CD14-positive monocyte (primary cell): ENCODE measurements around the gene MEIS1. TPM values are rescaled to one million over a fixed set of nuclear protein-coding genes. Genes with fewer than 3 reads are reported as not detected.

Source experiments
- DNase-seq, 3 donors: peaks; one replicate each; pipeline ENCODE4 v3.0.0-alpha.2; 2011 to 2022
- H2AFZ ChIP-seq: 2 replicates; pipeline ENCODE4 v1.6.0; 2012; ENCODE audit warnings: mild to moderate bottlenecking, low read depth, low read length, inconsistent platforms; ENCODE audit not compliant: insufficient read depth, poor library complexity, severe bottlenecking
- H3K27ac ChIP-seq, 2 donors: 1 replicate in 1 of 2; 2 replicates in 1 of 2; pipeline ENCODE4 v1.5.1; 2012 to 2013; ENCODE audit warnings: low read length in 2 of 2, control low read depth in 1 of 2, inconsistent platforms in 1 of 2, low read depth in 1 of 2, mild to moderate bottlenecking in 1 of 2
- H3K27me3 ChIP-seq, 2 donors: one replicate each; pipeline versions ENCODE4 v1.6.0 to v1.6.1; 2011 to 2013; ENCODE audit warnings: low read length in 2 of 2; ENCODE audit not compliant: control insufficient read depth in 2 of 2, insufficient read depth in 2 of 2
- H3K36me3 ChIP-seq, 2 donors: replicated peaks in 1 of 2; 1 replicate in 1 of 2; 2 replicates in 1 of 2; pipeline versions ENCODE4 v1.5.1 to v1.6.1; 2012 to 2013; ENCODE audit warnings: low read length in 2 of 2, control low read depth in 1 of 2, inconsistent platforms in 1 of 2, mild to moderate bottlenecking in 1 of 2; ENCODE audit not compliant: insufficient read depth in 2 of 2, control insufficient read depth in 1 of 2
- H3K4me1 ChIP-seq, 2 donors: 1 replicate in 1 of 2; 2 replicates in 1 of 2; pipeline versions ENCODE4 v1.5.1 to v1.6.1; 2012 to 2013; ENCODE audit warnings: low read length in 2 of 2, control low read depth in 1 of 2, inconsistent platforms in 1 of 2, mild to moderate bottlenecking in 1 of 2, moderate library complexity in 1 of 2; ENCODE audit not compliant: insufficient read depth in 2 of 2, control insufficient read depth in 1 of 2
- H3K4me2 ChIP-seq: replicated peaks from 2 replicates; pipeline ENCODE3; 2012; ENCODE audit warnings: low read length, moderate library complexity, mild to moderate bottlenecking; ENCODE audit not compliant: poor library complexity, severe bottlenecking; ENCODE audit errors: extremely low read depth
- H3K4me3 ChIP-seq, 3 experiments: fragments of 200-600 bp in 1 of 3; sonication (generic) in 1 of 3; replicated peaks in 1 of 3; 1 replicate in 2 of 3; 2 replicates in 1 of 3; pipeline ENCODE4 v1.5.1; 2011 to 2013; ENCODE audit warnings: low read length in 3 of 3, mild to moderate bottlenecking in 3 of 3, control low read depth in 2 of 3, low read depth in 2 of 3, inconsistent platforms in 1 of 3, moderate library complexity in 1 of 3
- H3K79me2 ChIP-seq: 2 replicates; pipeline ENCODE4 v1.6.0; 2012; ENCODE audit warnings: mild to moderate bottlenecking, control low read depth, inconsistent platforms, low read length, moderate library complexity; ENCODE audit not compliant: insufficient read depth
- H3K9ac ChIP-seq: 2 replicates; pipeline ENCODE4 v1.6.0; 2017; ENCODE audit warnings: low read length, mild to moderate bottlenecking; ENCODE audit not compliant: insufficient read depth, poor library complexity, severe bottlenecking
- H3K9me3 ChIP-seq, 2 donors: replicated peaks in 1 of 2; 1 replicate in 1 of 2; 2 replicates in 1 of 2; pipeline versions ENCODE4 v1.5.1 to v1.6.1; 2012 to 2013; ENCODE audit warnings: low read length in 2 of 2, control low read depth in 1 of 2; ENCODE audit not compliant: control insufficient read depth in 1 of 2, insufficient read depth in 1 of 2
- H4K20me1 ChIP-seq: 2 replicates; pipeline ENCODE4 v1.6.0; 2012; ENCODE audit warnings: mild to moderate bottlenecking, low read length, control low read depth, moderate library complexity; ENCODE audit not compliant: insufficient read depth
- H3K27ac Mint-ChIP-seq, 7 donors: one replicate each; pipeline ENCODE4 v1.8.0; 2020; ENCODE audit warnings: mild to moderate bottlenecking in 7 of 7, mixed read lengths in 7 of 7, moderate library complexity in 6 of 7, inconsistent platforms in 2 of 7
- H3K27me3 Mint-ChIP-seq, 3 donors: one replicate each; pipeline ENCODE4 v1.8.0; 2021 to 2022; ENCODE audit warnings: low read depth in 3 of 3, mild to moderate bottlenecking in 3 of 3, mixed read lengths in 3 of 3, moderate library complexity in 3 of 3, inconsistent platforms in 1 of 3
- H3K36me3 Mint-ChIP-seq, 2 donors: one replicate each; pipeline ENCODE4 v1.8.0; 2020; ENCODE audit warnings: mixed read lengths in 2 of 2, inconsistent platforms in 1 of 2, mild to moderate bottlenecking in 1 of 2
- H3K4me1 Mint-ChIP-seq: one replicate; pipeline ENCODE4 v1.8.0; 2020; ENCODE audit warnings: mild to moderate bottlenecking, mixed read lengths
- H3K4me3 Mint-ChIP-seq, 2 donors: one replicate each; pipeline ENCODE4 v1.8.0; 2020; ENCODE audit warnings: mild to moderate bottlenecking in 2 of 2, mixed read lengths in 2 of 2, moderate library complexity in 1 of 2
- H3K9me3 Mint-ChIP-seq, 7 donors: one replicate each; pipeline ENCODE4 v1.8.0; 2020 to 2022; ENCODE audit warnings: mixed read lengths in 7 of 7, mild to moderate bottlenecking in 6 of 7, moderate library complexity in 6 of 7, inconsistent platforms in 2 of 7
- CTCF ChIP-seq: fragments of 200-600 bp; IDR thresholded peaks from one replicate; pipeline ENCODE4 v1.8.0; 2022; ENCODE audit warnings: antibody characterized with exemption, mild to moderate bottlenecking
- WGBS: methylation state at CpG from one replicate; pipeline ENCODE4 v1.1.5; 2013; ENCODE audit warnings: missing lambda C conversion rate; ENCODE audit not compliant: insufficient coverage; 5-methylcytosine and 5-hydroxymethylcytosine counted together
- intact Hi-C, 2 donors: fragments of 100-400 bp; cut with micrococcal nuclease; formaldehyde crosslinking; loops; one replicate each; pipeline versions ENCODE4 v1.15.0 to v1.15.1; 2023
- polyA plus RNA-seq, 3 donors: library from polyadenylated mRNA; depleted of rRNA in 1 of 3; unstranded in 2 of 3; stranded (reverse) in 1 of 3; fragments of 300-500 nt in 2 of 3; fragments of >200 nt in 1 of 3; fragmentation: Illumina TruSeq in 2 of 3; gene quantifications; 1 replicate in 2 of 3; 2 replicates in 1 of 3; pipeline ENCODE4 v1.2.3, GENCODE V29; 2012 to 2021

Gene MEIS1
- polyA plus RNA-seq, 3 donors, result 0.09 to 0.40 TPM; not detected in 1

- no CpG with 5 or more reads among the region's 10 CpGs for WGBS
- H3K27ac Mint-ChIP-seq, result no peak overlapping the region
- Histone ChIP-seq H3K4me1 (peaks cover 30 to 34% of the 10 kb centered on the region in 2 donors), H3K79me2 (no peaks in the 10 kb centered on the region), H3K4me3 (no peak overlapping the region), H3K4me2 (no peak overlapping the region), H3K27ac (no peak overlapping the region), H2AFZ (no peak overlapping the region), H3K27me3 (peaks cover 96 to 98% of the 10 kb centered on the region in 2 donors), H3K9ac (no peak overlapping the region), H4K20me1 (no peaks in the 10 kb centered on the region), H3K36me3 (no peaks in the 10 kb centered on the region), H3K9me3 (peaks cover 0 to 41% of the 10 kb centered on the region in 2 donors)
- no peak for DNase-seq
- H3K4me1 Mint-ChIP-seq, result peaks cover 35% of the 10 kb centered on the region
- TF ChIP-seq CTCF, result no peak
- peaks cover 0 to 17% (median 10%) of the 10 kb centered on the region in 7 donors for H3K9me3 Mint-ChIP-seq
- peak overlapping the region in 1 of 2 donors; percentile 89 for H3K4me3 Mint-ChIP-seq
- intact Hi-C loops, result loop anchor here (5.0 to 10.0 kb wide), 2 partner anchors 144 to 146 kb away; partner anchors contain the start of gene MEIS1 (in 1 of the 2)
- H3K36me3 Mint-ChIP-seq, result peaks cover 0 to 2% of the 10 kb centered on the region in 2 donors
- peaks cover 21 to 61% (median 21%) of the 10 kb centered on the region in 3 donors for H3K27me3 Mint-ChIP-seq
Observed at GRCh38 chr2:66578687-66579106, 143.8 kb downstream of the MEIS1 start.

- no peak for DNase-seq
- peaks cover 30 to 34% of the 10 kb centered on the region in 2 donors for H3K4me1 ChIP-seq
- peaks cover 34% of the 10 kb centered on the region for H3K4me1 Mint-ChIP-seq
- TF ChIP-seq CTCF, result no peak
- peaks cover 0 to 17% (median 10%) of the 10 kb centered on the region in 7 donors for H3K9me3 Mint-ChIP-seq
- no peaks in the 10 kb centered on the region for H3K79me2 ChIP-seq
- no peaks in the 10 kb centered on the region for H3K36me3 ChIP-seq
- peak overlapping the region in 1 of 2 donors; percentile 89 for H3K4me3 Mint-ChIP-seq
- no CpG with 5 or more reads among the region's 10 CpGs for WGBS
- H3K9ac ChIP-seq, result no peak overlapping the region
- no peak overlapping the region for H3K4me3 ChIP-seq
- peaks cover 97 to 99% of the 10 kb centered on the region in 2 donors for H3K27me3 ChIP-seq
- H3K27me3 Mint-ChIP-seq, result peaks cover 16 to 55% (median 16%) of the 10 kb centered on the region in 3 donors
- H3K4me2 ChIP-seq, result no peak overlapping the region
- intact Hi-C loops, result loop anchor here (5.0 to 10.0 kb wide), 2 partner anchors 145 to 147 kb away; partner anchors contain the start of gene MEIS1 (in 1 of the 2)
- no peak overlapping the region for H3K27ac Mint-ChIP-seq
- H4K20me1 ChIP-seq, result no peaks in the 10 kb centered on the region
- H3K36me3 Mint-ChIP-seq, result peaks cover 0 to 2% of the 10 kb centered on the region in 2 donors
- no peak overlapping the region for H2AFZ ChIP-seq
- H3K9me3 ChIP-seq, result peaks cover 0 to 41% of the 10 kb centered on the region in 2 donors
- H3K27ac ChIP-seq, result no peak overlapping the region
Observed at GRCh38 chr2:66579186-66580126, 144.5 kb downstream of the MEIS1 start.
